Endometrial microvascular endothelial cells (primary cell): ENCODE measurements around the gene ACTR5. TPM values are rescaled to one million over a fixed set of nuclear protein-coding genes. Genes with fewer than 3 reads are reported as not detected.

Experiments used
- in situ Hi-C: cut with HindIII; loops from 2 replicates; pipeline ENCODE4 v1.10.0; 2017; ENCODE audit warnings: low sequenced_read_pairs, low pct_unique_long_range_greater_than_20kb; ENCODE audit errors: inconsistent ontology term
- total RNA-seq: library from RNA; depleted of rRNA; stranded (reverse); fragments of >200 nt; gene quantifications from one replicate; pipeline ENCODE4 v1.2.3, GENCODE V29; 2015; ENCODE audit errors: inconsistent ontology term

The ACTR5 gene
- total RNA-seq, 1 donor from 2014 or later = 7.3 TPM

DNA sequence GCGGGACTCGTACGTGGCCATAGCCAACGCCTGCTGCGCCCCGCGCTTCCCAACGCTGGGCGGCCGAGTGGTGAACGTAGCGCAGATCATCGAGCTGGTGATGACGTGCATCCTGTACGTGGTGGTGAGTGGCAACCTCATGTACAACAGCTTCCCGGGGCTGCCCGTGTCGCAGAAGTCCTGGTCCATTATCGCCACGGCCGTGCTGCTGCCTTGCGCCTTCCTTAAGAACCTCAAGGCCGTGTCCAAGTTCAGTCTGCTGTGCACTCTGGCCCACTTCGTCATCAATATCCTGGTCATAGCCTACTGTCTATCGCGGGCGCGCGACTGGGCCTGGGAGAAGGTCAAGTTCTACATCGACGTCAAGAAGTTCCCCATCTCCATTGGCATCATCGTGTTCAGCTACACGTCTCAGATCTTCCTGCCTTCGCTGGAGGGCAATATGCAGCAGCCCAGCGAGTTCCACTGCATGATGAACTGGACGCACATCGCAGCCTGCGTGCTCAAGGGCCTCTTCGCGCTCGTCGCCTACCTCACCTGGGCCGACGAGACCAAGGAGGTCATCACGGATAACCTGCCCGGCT, 20.6 kb upstream of the ACTR5 start:
- in situ Hi-C loops = no loop called here

DNA sequence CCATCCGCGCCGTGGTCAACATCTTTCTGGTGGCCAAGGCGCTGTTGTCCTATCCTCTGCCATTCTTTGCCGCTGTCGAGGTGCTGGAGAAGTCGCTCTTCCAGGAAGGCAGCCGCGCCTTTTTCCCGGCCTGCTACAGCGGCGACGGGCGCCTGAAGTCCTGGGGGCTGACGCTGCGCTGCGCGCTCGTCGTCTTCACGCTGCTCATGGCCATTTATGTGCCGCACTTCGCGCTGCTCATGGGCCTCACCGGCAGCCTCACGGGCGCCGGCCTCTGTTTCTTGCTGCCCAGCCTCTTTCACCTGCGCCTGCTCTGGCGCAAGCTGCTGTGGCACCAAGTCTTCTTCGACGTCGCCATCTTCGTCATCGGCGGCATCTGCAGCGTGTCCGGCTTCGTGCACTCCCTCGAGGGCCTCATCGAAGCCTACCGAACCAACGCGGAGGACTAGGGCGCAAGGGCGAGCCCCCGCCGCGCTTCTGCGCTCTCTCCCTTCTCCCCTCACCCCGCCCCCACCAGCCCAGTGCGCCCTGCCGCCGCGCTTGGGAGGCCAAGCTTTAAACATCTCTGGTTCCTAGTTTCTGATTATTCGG, 20.0 kb upstream of the ACTR5 start:
- in situ Hi-C loops = no loop called here

DNA sequence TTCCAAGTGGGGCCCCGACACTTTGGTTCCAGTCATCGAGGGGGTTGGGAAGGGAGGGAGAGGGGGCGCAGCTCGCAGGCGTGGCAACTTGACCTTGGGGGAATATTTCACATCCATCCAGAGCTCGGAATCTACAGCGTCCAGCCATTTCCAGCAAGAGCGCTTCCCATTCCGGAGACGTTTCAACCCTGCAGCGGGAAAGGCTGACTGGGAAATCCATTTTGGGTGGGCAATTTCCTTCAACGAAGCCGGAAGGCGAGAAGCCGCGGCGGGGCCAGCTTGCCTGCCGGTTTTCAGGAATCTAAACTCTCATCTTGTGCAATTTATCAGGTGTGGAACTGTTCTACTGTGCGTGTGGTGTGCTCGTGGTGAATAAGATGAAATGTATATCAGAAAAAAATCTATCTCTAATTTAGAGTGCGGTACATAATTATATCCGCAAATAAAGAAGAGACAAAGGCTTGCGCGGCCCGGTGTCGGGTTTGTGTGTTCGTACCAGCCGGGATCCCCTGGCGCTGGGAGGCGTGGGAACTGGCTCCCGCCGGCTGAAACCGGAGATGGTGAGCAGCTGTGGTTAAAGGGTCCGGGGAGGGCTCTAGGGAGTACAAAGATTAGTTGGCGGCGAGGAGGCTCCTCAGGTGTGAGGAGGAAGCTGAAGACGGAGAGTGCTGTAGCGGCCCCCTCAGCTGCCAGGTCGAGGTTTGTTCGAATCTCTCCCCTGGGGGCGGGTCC, 19.2 kb upstream of the ACTR5 start:
- in situ Hi-C loops = no loop called here

DNA sequence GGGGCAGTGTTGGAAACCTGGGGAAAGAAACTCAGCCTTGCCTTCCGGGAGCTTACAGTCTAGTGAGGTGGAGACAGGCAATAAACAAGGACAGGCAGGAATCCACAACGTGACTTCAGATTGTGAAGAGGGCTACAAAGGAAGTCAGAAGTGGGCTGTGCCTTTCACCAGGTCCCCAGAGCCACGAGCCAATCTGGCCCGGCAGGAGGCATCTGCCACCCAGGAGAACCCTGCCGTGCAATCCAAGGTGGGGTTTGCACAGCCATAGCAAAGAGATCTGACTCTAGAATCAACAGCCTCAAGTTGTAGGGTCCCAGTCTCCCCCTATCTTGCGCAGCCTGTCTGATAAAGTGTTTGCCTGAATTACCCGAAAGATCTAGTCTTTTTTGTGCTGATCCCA, 18.5 kb upstream of the ACTR5 start:
- in situ Hi-C loops = no loop called here

DNA sequence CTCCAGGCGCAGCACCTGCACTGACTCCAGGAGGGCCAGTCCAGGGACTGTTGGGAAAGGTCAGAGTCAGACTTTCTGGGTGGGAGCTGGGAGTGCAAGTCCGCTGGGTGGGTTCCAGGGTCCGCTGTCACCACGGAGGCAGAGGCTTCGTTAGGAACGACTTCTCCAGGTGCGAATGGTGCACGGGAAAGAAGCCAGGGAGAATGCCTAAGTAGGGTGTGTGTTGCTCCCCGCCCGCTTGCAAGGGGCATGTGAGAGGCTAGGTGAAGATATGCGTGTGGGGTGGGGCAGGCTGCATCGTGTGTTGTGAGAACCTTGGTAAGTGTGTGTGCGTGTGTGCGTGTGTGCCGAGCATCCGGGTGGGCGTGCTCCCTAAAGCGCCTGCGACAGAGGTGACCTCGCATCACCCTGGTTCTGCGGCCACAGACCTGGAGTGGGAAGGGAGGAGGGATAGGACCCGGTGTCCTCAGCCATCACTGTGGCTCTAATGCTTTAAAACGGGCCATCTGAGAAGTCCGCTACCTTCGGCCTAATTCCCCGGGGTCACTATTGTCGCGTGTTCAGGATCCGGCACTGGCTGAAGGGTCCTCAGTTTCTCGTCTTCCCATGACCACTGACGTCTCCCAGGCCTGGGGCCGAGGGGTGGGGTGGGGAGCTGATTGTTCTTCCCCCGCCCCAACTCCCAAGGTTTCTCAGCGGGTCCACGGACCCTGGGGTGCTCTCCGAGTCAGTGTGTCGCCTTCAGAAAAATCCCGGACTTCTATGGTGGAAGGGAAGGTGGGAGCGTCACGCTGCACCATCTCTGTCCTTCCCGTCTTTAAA, 17.9 kb upstream of the ACTR5 start:
- in situ Hi-C loops = no loop called here

DNA sequence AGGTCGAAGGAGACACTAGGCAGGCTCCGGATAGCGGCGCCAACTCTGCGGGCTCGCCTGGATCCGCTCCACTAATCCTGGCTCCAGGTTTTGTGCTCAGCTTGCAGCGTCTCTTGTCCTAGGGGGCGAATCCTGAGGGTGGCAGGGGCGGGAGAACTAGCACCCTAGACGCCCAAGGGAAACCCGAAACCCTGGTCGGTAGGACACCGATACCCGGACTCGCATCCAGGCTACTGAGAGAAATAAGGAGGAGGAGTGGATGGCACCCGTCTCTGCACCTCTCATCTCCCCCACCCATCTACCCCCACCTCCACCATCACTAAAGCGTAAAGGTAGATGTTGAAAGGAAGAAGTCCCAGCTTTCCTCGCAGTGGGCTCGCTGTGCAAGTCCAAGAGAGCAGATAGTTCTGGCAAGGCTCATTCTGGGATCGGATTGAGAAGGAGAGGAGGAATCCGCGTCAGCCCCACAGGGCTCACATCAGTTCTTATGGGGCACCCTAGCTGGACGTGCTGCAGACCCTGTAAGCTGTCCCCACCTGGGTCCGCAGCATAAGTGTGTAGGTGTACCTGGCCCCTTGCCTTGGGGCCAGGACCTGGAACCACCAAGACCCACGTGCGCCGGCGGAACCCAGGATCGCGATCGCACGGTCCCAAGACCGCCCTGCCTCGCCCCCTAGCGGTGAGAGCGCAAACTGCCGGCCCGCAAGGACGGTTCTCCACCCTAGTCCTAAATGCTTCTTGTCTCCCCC, 17.1 kb upstream of the ACTR5 start:
- in situ Hi-C loops = no loop called here

DNA sequence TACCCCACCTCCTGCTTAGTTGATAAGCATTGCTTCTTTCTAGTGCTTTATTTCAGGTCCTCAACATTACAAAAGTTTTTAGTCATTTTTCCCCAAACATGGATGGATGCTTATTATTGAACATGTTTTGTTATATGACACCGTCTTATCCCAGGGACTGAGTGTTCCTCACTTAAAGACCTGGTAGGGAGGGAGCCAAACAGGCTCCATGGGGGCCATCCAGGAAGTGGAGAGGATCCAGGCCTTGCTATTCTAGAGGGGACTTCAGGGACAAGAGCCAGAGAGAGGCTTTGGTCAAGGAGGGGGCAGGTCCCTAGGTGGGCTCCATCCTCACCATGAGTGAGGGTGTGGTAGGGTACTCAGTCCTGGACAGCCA, 16.5 kb upstream of the ACTR5 start:
- in situ Hi-C loops = no loop called here

DNA sequence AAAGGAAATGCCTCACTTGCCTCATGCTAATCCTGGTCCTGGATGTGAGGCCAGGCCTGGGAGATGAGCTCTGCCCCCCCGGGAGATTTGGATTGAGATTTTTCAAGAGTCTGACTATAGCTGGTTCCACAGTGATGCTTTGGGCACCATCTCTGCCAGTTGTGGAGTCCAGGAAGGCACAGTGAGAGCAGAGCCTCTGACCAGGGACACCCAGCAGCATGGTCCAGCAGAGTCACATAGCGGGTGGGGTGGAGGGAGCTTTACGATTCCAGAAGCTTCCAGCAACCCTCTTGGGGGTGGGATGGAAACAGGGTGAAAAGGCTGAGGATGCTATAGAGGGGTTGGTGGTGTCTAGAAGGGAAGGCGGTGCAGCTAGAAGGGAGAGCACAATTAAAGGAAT, 15.3 kb upstream of the ACTR5 start:
- in situ Hi-C loops = no loop called here

DNA sequence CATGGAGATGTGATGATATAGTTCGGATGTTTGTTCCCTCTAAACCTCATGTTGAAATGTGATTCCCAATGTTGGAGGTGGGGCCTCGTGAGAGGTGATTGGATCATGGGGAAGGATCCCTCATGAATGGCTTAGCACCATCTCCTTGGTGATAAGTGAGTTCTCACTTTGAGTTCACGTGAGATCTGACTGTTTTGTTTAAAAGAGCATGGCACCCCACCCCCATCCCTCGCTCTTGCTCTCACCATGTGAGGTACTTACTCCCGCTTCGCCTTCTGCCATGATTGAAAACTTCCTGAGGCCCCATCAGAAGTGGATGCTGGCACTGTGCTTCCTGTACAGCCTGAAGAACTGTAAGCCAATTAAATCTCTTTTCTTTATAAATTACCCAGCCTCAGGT, 13.1 kb upstream of the ACTR5 start:
- in situ Hi-C loops = no loop called here

DNA sequence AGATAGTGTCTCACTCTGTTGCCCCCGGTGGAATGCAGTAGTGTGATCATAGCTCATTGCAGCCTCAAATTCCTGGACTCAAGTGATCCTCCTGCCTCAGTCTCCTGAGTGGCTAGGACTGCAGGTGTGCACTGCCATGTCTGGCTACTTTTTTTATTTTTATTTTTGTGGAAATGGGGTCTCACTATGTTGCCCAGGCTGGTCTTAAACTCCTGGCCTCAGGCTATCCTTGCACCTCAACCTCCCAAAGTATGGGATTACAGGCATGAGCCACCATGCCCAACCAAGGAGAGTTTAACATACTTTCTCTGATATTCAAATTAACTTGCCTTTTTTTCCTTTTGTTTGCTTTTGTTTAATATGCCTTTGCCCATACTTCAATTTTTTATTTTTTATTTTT, 10.4 kb upstream of the ACTR5 start:
- in situ Hi-C loops = no loop called here

DNA sequence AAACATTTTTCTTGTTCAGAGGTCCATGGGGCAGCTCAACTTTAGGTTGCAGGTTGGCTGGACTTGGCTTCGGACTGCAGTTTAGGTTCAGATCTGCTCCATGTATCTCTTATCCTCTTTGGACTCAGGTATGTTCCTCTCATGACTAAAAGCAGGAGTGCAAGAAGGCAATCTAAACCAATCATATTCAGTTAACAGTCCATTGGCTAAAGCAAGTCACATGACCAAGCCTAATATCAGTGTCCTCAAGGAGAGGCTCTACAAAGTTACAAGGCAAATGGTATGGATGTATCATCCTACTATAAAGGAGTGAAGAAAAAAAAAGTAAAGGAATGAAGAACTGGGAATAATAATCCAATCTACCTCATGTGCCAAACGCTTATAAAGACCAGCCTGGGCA, 2.5 kb upstream of the ACTR5 start:
- in situ Hi-C loops = no loop called here

DNA sequence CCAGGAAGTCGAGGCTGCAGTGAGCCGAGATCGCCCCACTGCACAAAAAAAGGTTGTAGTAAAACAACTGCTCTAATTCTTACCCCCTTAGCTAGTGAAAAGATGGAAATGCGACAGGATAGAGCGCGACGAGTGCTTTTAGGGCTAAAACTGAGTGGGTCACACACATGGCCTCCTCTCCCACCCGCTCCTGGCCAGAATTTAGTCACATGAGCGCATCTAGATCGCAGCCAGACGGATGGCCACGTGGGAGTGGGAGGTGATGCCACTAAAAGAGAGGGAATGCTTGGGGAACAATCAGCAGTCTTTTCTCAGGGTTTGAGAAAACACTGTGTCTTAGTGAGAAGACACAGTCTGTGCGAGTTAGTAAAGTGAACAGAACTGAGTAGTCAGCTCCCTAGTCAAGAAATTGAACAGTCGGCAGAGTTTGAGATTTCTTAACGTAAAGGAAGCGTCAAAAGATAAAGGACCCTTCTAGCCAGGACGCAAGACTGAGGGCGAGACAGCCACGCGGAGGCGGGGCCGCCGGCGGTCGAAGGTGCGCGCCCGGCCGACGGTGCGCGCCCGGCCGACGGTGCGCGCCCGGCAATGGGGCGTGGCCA, 664 bp upstream of the ACTR5 start:
- in situ Hi-C loops = no loop called here

DNA sequence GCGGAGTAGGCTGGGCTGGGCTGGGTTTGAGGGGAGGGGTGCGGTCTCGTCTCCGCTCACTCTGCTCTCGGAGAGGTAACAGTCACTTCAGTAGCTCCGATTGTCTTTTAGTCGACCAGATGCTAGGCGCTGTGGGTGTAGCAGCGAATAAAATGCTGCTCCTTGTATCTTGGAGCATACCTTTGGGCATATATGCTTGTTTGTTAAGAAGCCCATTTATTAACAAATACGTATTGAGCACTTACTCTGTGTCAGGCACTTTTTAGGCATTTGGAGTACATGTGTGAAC, 545 bp downstream of the ACTR5 start:
- in situ Hi-C loops = no loop called here

DNA sequence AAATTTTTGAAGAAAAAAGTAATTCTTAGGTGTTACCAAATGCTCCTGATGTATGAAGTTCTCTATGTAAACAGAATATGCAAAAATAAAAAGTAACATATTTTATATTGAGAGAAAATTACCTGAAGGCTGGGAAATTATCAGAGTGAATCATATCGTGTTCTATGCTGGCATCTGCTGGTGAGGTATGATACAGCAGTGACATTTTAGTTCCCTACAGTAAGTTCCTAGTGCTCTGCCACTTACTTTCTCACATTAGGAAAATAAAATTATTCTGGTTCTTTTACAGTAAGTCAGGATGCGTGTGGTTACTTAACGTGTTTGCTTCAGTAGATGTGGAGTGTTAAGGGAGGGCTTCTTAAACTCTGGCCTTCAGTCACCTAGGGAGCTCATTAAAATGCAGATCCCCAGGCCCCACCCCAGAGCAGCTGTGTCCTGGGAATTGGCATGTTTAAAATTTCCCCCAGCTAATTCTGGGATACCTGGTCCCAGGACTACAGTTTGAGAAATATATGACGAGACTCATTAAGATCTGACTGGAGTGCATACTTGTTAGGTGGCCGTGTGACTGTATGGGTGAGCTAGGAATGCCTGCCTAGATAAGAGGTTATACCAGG, 3.2 kb downstream of the ACTR5 start:
- in situ Hi-C loops = no loop called here

DNA sequence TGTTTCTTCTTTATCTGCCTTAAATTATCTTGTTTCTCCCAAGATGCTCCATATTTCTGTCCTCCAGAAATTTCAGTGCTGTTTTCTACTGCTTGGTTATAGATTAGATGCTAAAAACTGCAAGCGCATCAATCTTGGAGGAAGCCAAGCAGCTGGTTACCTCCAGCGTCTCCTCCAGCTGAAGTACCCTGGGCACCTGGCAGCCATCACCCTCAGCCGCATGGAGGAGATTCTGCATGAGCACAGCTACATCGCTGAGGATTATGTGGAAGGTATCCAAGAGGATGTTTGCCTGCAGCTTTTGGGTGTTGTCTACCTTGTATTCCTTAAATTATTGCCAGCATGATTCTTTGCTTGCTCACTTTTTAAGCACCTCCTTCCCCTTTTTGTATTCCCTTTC, 3.8 kb downstream of the ACTR5 start:
- in situ Hi-C loops = no loop called here

DNA sequence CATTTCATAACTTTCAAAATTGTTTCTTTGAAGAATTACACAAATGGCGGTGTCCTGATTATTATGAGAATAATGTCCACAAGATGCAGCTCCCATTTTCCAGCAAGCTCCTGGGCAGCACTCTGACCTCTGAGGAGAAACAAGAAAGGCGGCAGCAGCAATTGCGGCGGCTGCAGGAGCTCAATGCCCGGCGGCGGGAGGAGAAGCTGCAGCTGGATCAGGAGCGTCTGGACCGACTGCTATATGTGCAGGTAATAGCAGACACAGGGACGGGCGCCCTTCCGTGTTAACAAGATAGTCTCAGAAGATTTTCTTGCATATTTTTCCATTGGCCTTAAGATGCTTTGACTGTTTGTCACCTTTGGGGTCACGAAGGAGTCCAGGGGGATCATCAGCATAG, 6.7 kb downstream of the ACTR5 start:
- in situ Hi-C loops = no loop called here

DNA sequence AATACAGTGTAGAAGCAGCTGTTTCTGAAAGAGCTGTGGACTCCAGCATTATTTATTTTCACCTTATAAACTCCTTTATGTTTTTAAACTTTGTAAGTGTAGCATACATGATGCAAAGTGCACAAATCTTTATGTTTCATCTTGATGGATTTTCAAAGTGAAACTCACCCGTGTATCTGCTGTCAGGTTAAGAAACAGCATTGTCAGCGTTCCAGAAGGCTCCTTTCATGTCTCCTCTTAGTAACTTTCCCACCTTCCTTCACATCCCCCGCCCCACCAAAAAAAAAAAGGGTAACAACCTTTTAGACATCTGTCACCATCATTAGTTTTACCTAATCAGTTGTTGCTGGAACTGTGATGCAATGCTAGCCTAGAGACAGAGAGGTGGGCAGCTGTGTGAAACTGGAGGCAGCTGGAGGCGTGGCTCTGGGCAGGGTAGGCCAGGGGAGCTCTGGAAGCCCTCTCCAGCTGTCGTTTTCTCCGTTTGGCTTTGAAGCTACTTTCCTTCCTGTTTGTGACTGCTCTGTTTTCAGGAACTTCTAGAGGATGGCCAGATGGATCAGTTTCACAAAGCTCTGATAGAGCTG, 7.2 kb downstream of the ACTR5 start:
- in situ Hi-C loops = no loop called here

DNA sequence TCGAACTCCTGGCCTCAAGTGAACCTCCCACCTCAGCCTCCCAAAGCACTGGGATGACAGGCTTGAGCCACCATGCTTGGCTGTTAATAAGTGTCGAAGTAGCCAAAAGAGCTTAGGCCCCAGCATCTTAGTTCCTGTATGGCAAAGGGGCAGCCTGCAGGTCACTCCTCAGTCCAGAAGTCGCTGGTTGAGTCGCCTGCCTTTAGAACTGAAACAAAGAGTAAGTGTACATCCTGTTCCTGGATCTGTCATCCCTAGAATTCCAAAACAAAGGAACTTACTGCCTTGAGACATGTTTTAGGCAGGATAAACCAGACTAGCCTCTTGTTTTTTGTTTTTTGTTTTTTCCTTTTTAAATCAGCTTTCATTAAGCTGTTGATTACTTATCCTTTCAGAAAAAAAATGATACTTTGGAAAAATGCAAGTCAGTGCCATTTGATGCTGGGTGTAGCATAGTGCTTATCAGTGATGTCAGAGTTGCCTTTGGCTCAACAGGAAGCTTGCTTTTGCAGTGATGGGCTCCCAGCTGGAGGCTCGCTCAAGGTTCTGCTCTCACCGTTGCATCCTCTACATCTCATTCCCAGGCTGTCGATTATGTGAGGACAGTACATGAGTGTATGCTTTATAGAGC, 9.0 kb downstream of the ACTR5 start:
- in situ Hi-C loops = no loop called here
